ENCODE measurements around the gene HTR7.
"Not testable (repeated sequence)": the region's sequence is repeated elsewhere in the genome, so short reads cannot be mapped to it uniquely, and the experiment has no call there.

HTR7 gene

DNA sequence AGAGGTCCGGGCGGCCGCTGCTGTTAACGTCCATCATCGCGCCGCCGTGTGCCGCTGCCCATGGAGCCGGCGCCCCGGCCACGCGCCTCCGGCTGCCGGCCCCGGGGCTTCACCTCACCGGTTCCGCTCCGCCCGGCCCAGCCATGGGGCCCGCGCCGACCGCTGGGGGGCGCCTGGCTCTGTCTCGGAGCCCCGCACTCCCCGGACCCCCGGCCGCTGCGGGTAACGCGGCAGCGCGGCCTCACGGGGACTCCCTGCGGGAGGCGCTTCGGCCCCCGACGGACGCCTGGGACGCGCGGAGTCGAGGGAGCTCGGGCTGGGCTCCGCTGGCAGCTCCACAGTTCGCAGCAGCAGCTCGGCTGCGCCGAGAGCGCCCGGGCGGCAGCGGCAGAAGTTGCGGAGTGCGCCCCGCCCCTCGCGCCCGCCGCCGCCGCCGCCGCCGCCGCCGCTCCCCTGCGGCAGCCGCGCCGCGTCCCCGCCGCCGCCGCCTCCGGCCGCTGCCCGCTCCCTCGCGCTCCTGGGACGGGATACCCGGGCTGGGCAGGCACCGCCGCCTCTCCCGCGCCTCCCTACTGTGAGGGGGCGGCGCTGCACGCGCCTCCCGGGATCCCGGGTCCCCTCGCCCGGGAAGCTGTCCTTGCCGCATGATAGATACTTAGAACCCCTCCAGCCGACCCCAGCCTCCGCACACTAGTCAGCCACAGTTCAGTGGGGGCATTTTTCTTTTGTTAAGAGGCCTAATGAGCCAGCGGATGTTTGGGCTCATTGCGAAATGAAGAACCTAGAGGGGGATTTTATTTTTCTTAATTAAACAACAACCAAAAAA lies at the start of gene HTR7:
Gene HTR7 (minus strand): TSS at position 405 of the 826 bp plus-strand sequence. CDS start 368 bp downstream, at position 37.
- DNase-seq, result no peak

DNA sequence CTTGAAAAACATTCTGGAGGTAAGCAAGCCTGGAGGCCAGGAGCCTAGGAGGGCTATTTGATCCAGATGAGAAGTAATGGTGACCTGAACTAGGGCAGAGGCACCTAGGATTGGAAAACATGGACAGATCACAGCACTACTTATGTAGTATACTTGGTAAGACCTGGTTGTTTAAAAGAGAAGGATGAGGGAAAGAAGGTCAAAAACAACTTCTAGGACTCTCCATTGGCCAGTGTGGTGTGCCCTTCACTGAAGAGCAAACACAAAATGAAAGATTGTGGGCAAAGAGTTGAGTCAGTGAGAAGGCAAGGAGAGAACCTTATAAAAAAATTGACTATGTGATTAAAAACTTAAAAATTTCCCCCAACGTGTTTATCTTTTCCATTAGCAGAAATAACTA lies 48.8 kb upstream of the HTR7 start:
- no peak for DNase-seq

DNA sequence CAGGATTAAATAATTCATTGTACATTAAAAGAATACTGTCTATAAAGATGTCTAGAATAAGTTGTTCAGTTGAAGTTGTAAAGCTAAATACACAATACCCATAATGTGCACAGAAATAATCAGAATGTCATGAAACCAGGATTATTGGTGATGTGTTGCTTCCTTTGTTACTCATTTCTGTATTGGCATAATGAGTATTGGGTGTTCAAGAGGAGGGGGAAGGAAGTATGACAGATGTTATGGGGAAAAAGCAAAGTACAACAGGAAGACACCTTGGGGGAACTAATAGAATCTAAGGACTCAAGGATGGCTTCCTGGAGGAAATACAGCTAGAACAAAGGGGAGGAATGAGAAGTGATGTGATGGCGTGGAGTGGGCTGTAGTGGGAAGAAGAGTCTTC lies 48.1 kb upstream of the HTR7 start:
- DNase-seq, result no peak

DNA sequence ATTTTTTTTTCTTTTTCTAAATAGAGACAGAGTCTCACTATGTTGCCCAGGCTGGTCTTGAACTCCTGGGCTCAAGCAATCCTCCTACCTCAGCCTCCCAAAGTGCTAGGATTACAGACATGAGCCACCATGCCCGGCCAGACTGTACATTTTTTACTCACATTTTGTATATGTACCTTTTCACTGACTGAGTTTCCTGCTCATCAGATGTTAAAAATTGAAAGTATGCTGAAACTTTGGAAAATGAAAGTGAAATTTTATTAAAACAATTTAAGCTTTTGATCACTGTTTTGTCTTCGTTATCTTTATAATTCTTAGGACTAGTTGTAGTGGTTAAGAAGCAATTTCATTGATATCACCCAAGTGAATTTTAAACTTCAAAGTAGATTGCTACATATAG lies 39.1 kb upstream of the HTR7 start:
- not testable (repeated sequence) for DNase-seq

DNA sequence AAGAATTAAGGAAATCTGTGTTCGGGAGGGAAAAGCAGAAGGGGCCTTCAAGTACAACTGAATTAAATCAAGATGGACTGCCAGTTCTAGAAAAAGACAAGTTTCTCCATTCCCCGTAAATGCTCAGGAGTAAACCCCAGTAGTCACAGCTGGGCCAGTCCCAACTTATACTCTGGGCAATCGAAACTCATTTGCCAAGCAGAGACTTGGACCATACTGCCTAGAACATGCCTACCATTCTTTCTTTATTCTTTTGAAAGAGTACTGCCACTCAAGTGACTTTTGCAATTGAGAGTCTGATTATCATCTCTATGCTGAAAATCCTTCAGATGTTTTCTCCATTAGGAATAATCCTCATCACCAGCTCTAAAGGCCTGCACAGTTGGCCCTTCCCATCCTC lies 35.4 kb upstream of the HTR7 start:
- no peak for DNase-seq

DNA sequence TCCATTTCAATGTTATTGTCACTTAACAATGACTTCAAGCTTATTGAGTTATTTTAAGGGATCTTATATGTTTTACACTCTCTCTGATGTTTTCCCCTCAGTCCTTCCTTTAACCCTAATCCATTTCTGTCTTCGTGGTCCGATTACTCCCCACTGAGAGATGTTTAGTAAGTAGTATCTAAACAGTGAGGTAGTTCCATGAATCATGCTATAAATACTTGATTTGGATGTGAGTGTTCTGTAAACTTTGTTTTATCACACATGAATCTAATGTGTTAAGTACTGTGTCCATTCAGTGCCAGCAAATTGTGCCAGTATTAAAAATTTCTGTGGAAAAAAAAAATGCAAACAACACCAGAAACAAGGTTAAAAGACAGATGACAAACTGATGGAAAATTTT lies 32.5 kb upstream of the HTR7 start:
- DNase-seq, result no peak

DNA sequence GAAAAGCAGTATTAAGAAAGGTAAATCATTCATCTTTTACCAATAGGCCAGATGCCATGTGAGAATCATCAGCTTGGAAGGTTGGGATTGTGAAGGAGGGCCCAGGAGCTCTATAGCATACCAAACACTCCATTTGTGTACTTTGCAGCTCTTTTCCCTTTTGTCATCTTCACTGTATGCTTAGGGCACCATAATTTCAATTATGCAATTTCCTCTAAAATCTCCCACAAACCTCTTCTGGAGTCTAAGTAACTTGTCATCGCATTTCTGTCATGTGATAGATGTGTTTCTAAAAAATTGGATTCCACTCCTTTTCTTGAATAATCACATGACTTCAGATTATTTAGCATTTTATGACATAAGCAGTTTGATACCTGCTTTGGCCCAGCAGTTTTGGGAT lies 31.8 kb upstream of the HTR7 start:
- no peak for DNase-seq

DNA sequence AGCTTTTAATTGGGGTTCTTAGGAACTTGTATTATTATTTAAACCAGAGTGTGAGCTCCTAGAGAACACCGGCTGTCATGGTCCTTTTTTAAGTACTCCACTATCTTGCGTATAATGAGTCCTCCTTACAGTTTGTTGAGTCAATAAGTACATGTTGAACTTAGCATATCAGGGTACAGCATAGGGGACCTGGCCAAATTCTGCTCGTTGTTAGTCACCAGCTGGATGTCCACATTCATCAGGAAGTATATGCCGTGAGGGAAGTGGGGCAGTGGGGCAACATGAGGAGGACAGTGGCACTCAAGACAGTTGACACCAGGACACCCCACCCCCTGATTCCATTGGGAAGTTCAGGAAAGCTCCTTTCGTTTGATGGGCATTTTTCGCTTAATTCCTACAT lies 30.5 kb upstream of the HTR7 start:
- no peak for DNase-seq

DNA sequence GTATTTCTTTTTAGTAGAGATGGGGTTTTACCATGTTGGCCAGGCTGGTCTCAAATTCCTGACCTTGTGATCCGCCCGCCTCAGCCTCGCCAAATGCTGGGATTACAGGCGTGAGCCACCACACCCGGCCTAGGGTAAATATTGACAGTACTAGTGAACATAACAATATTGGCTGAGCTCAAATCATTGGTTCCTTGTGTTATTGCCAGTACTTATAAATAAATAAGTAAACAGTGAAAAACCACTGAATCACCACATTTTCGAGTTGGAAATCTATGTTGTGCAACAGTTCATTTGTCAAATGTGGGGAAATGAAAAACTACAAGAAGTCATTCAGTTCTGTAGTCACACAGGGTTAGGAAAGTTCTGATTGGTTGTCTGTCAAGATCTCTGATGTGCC lies 29.7 kb upstream of the HTR7 start:
- DNase-seq, result no peak

DNA sequence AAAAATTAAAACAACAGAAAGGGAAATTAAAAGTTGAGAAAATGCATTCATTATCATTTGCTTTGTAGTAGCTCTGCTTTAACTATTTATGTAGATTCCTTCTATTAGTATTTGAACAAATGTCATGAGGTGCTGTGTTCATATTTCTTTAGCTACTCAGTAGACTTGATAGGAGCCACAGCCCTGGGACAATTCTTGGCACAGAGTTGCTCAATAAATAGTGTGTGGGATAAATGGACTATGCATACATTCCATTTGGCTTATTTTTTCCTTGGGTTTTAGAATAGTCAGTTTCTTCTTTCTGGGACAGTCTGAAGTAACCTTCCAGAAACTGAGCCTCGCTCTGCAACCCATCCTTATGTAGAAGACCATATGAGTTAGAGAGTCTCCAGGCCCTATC lies 27.3 kb upstream of the HTR7 start:
- no peak for DNase-seq

DNA sequence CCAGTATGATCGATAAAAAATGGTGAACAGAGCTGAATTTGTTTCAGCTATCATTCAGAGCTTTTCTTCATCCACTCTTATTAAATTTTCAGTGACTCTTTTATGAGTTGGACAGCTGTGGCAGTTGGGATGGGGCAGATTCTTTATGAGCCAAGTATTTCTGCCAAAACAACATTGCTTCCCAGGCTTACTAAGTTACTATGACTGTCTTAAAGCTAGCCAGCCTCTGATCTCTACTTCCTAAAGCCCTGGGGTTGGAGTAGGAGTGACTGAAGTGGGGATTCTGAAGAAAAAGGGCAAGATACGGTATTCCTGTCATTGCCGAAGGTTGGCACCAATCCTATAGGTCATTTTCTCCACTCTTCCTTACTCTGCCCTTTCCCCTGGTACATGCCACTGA lies 26.6 kb upstream of the HTR7 start:
- DNase-seq, result no peak

DNA sequence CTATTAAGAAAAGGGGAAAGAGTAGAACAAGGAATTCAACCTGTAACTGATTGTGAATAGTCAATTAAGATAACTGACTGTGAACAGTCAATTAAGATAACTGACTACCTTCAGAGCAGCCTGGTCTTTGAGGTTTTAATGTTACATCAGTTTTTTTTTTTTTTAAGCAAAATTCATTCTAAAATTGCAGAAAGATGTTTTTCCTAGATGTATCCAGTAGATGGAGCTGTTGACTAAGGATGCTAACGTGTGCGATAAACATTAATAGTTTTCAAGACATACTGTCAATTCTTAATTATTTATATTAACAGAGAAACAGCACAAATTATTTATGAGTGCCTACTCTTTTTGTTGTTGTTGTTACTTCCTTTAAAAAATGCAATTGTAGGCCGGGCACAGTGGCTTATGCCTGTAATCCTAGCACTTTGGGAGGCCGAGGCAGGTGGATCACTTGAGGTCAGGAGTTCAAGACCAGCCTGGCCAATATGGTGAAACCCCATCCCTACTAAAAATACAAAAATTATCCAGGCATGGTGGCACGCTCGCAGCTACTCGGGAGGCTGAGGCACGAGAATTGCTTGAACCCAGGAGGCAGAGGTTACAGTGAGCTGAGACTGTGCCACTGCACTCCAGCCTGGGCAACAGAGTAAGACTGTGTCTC lies 22.4 kb upstream of the HTR7 start:
- DNase-seq, result not testable (repeated sequence)

DNA sequence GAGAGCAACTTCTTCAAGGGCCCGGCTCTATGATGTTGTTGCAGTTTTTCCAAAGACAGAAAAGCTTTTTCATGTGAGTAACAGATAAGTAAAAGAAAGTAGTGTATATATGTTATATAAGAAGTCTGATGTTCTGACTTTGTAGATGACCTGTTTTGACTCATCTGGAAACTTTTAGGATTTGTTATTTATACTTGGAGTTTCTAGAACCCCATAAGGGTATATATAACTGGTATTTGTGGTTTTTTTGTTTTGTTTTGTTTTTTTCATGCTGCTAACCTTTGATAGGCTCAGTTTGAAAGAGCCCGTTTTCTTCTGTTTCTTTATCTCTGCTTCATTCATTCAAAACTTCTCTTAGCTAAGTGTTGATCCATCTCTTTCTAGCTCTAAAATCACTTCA lies 21.2 kb upstream of the HTR7 start:
- DNase-seq, result no peak

DNA sequence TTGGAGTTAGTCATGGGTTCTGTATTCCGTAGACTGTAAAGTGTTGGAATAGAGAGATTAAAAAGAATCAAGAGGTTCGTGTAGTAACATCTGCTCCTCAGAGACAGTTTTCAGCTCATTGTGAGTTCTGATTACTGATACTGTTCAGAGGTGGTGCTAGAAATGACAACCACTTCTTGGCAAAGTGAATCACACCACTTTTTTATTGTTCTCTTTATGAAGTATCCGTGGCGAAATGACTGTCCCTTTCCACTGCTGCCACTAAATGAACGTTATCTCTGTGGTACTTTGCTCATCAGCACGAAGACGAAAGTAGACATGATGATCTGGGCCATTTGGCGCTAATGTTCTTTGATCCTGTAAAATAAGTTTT lies 14.8 kb upstream of the HTR7 start:
- no peak for DNase-seq

DNA sequence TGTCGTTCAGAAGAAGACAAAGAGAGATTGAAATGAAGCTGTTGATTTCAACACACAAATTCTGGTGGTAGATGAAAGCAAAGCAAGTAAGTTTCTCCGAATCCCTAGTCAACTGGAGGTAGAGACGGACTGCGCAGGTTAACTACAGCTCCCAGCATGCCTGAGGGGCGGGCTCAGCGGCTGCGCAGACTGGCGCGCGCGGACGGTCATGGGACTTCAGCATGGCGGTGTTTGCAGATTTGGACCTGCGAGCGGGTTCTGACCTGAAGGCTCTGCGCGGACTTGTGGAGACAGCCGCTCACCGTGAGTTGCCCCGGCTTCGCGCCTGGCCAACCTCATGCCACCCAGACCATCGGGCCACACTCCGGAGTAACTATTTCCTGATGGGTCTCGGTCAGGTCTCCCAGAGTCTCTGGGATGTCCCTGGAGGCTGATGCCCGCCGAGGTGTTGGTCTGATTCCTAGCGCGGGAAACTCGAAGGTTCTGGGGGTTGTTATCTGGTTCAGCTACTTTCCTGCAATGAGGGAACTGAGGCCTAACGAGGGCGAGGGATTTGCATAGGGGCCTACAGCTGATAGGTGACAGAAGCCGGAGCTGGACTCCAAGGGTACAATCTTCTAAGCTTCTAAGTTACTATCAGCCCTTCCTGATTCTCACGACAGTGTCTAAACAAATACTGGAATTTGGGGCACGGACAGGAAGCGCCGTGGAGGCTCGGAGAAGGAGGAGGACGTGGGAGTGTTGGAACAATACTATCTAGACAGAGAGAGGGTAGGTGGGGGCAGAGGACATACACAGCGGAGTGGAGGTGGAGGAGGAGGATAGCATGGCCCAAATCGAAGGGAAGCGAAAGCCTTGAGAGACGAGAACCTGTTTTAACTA lies 14.2 kb upstream of the HTR7 start, which contains the start of gene RPP30:
Gene RPP30 (plus strand): TSS at position 209 of the 882 bp plus-strand sequence. CDS start 13 bp downstream, at position 222.
- peak; percentile 48 for DNase-seq

DNA sequence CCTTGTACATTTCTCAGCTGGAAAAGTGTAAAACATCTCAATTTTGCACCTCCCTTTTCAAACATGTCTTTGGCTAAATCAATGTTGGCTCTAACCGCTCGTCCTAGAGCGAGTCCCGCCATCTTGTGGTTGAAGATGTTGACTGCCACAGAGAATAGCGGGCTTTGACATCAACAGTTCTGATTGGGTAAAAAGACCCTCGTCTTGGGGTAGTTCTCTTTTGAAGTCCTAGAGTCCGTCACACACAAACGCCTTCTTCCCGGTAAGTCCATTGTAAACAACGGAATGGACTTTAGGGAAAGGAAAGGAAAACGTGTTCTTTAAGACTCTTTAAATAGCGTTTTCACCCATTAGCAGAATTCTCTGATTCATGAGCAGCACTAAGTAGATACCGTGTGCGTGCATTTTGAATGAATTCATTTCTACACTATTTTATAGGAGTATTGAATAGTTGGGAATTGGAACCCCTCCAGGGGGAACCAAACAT lies 13.5 kb upstream of the HTR7 start:
- no peak for DNase-seq

DNA sequence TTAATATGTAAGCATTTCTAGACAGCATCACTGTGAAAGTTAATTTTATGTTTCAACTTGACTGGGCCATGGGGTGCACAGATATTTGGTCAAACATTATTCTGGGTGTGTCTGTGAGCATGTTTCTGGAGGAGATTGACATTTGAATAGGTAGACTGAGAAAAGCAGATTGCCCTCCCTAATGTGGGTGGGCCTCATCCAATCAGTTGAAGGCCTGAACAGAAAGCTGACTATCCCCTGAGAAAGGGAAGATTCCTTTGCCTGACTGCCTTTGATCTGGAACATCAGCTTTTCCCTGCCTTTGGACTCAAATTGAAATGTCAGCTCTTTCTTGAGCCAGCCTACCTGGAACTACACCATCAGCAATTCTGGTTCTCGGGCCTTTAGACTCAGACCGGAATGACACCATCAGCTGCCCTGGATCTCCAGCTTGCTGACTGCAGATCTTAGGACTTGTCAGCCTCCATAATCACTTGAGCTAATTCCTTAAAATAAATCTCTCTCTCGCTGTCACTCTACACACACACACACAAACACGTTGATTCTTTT lies 8.3 kb upstream of the HTR7 start:
- no peak for DNase-seq

DNA sequence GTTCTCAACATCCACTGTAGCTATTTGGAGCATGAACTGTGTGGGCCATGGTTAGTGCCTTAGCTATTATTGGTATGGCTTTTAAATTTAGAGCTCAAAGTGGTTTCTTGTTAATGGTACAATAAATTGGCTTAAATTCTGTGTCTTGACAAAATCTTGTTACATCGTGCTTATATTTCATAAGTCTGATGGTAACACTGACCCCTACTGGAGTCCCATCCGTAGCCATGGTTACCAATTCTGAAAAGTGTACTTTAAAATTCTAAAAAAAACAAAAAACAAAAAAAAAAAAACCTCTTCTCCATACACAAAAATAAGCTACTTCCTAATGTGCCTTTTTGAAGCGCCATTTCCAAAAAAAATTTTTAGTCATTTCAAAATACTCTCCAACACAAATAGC lies 7.6 kb upstream of the HTR7 start:
- no peak for DNase-seq

DNA sequence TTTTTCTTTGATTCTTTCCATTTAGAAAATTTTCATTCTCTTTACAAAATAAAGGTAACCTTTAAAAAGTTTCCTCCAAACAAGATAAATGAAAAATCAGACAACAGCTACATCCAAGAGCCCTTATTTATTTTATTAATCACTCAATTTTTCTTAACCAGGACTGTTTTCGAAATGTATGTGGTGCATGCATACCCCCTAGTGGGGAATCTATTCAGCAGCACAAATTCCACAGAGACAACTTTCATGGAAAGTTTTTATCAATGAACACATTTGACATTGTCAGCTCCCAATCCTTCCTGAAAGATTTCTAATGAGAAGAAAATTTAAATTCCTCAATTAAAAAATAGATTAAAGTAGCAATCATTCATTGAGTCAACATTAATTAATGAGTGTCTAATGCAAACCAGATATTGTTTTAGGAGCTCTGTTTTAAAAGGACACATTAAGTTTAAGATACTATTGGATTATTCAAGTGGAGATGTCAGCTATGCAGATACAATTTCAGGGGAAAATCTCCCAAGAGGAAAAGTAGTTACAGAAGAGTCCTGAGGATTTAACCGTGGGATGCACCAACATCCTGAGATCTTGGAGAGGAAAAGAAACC lies 5.2 kb upstream of the HTR7 start:
- DNase-seq, result no peak

DNA sequence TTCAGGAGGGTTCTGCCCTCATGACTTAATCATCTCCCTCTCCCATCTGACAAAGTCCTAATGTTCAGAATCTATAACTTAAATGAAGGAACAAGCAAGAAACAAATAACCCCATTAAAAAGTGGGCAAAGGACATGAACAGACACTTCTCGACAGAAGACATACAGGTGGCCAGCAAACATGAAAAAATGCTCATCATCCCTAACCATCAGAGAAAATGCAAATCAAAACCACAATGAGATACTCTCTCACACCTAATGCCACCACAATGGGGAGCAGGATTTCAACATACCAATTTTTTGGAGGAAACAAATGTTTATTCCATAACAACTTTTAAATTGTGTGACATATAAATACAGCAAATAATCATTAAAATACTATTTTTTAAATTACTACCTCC lies 3.0 kb upstream of the HTR7 start:
- no peak for DNase-seq

DNA sequence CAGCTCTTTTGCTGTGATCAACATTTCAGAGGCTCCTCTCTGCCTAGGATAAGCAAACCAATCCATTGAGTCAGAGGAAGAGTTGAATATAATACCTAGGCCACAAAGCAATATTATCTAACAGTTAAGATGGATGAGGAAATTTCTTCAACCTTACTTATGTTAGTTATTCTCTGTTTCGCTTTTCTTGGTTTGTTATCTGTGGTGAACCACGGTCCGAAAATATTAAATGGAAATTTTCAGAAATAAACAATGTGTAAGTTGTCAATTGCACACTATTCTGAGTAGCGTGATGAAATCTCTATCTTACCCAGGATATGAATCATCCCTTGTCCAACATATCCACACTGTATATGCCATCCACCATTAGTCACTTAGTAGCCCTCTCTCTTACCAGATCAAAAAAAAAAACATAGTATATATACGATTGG lies 1.5 kb upstream of the HTR7 start:
- DNase-seq, result no peak

DNA sequence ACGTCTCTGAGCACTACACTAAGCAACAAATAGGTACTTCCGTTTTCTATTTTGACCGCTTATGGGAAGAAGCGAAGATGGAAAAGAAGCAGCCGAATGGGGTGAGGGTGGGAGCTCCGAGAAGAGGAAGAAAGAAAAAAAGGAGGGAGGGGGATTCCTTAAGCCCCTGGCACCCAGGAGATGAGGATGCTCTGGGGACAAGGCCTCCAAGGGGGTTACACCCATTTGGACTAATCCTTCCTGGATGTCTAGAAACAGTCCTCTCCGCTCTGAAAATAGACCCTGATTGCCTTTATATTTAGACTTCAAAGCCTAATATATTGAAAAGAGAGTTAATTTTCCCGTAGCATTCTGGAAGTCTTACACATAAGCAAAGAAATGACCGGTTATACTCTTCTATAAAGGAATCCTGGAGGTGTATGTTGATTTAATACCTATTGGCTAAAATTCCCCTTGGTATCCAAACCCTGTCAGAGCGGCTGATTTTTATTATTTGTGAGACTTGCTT lies 676 bp upstream of the HTR7 start:
- no peak for DNase-seq

Measured in DMS153 (cell line).